Fibroblast of pulmonary artery (primary cell): ENCODE data around the gene CPZ.

Experiments
- DNase-seq: peaks from one replicate; pipeline ENCODE4 v3.0.0-alpha.2; 2010; ENCODE audit warnings: low read depth
- H3K4me3 ChIP-seq: replicated peaks from 2 replicates; pipeline ENCODE4 v1.5.1; 2011; ENCODE audit warnings: low read depth, mild to moderate bottlenecking, control low read depth, low read length, moderate library complexity
- TF ChIP-seq, protein P1 (sequence below): IDR thresholded peaks from 2 replicates; pipeline ENCODE4 v1.5.1; 2011; ENCODE audit warnings: mild to moderate bottlenecking, control low read depth, low read length, inconsistent platforms; ENCODE audit errors: missing control alignments

The CPZ gene

GRCh38 chr4:8560265-8561047, 32.1 kb upstream of the CPZ start:
- no peak for DNase-seq
- TF ChIP-seq, protein P1, sequence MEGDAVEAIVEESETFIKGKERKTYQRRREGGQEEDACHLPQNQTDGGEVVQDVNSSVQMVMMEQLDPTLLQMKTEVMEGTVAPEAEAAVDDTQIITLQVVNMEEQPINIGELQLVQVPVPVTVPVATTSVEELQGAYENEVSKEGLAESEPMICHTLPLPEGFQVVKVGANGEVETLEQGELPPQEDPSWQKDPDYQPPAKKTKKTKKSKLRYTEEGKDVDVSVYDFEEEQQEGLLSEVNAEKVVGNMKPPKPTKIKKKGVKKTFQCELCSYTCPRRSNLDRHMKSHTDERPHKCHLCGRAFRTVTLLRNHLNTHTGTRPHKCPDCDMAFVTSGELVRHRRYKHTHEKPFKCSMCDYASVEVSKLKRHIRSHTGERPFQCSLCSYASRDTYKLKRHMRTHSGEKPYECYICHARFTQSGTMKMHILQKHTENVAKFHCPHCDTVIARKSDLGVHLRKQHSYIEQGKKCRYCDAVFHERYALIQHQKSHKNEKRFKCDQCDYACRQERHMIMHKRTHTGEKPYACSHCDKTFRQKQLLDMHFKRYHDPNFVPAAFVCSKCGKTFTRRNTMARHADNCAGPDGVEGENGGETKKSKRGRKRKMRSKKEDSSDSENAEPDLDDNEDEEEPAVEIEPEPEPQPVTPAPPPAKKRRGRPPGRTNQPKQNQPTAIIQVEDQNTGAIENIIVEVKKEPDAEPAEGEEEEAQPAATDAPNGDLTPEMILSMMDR, result no peak
- no peak overlapping the region for H3K4me3 ChIP-seq

DNA sequence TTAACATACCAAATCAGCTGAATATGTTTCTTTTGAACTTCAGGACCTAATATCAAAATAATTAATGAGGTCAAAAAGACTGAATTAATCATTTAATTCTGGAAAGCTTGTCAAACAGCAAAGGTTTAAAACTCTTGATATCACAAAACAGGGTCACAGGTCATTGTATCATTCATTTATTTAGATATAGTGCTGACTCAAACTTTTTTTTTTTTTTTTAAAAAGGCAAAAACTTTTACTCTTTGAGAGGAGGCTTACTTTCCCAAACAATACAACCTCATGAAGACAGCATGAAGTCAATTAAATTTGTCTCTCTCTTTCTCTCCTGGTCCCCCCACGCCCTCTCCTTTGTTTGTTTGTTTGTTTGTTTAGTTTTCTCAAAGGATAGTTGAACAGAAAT, 28.0 kb upstream of the CPZ start:
- H3K4me3 ChIP-seq, result no peak overlapping the region
- TF ChIP-seq, protein P1, result no peak
- no peak for DNase-seq

DNA sequence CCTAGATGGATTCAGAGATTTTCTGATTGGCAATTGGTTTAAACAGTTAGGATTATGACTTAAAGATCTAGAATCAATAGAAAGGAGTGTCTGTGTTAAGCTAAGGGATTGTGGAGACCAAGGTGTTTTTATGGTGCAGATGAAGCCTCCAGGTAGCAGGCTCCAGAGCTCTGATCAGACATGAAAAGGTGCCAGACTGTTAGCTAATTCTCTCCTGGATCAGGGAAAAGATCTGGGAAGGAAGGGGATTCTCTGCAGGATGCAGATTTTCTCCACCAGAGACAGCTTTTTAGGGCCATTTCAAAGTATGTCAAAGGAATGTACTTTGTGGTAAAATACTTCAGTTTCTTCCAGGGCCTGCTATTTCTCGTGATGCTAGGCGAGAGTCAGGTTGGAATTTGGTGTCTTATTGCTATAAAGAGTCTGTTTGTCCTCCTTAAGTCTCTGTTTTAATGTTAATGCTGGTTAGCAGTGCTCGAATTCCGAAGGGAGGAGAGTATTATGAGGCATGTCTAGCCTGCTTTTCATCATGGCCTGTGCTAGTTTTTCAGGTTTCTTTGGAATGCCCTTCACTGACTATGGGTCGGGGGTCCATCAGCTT, 24.4 kb upstream of the CPZ start:
- TF ChIP-seq, protein P1, result no peak
- peak; percentile 5 for DNase-seq
- H3K4me3 ChIP-seq, result no peak overlapping the region

- DNase-seq, result no peak
- no peak overlapping the region for H3K4me3 ChIP-seq
- TF ChIP-seq, protein P1, result no peak
Measured at GRCh38 chr4:8570201-8570600, 22.4 kb upstream of the CPZ start.

DNA sequence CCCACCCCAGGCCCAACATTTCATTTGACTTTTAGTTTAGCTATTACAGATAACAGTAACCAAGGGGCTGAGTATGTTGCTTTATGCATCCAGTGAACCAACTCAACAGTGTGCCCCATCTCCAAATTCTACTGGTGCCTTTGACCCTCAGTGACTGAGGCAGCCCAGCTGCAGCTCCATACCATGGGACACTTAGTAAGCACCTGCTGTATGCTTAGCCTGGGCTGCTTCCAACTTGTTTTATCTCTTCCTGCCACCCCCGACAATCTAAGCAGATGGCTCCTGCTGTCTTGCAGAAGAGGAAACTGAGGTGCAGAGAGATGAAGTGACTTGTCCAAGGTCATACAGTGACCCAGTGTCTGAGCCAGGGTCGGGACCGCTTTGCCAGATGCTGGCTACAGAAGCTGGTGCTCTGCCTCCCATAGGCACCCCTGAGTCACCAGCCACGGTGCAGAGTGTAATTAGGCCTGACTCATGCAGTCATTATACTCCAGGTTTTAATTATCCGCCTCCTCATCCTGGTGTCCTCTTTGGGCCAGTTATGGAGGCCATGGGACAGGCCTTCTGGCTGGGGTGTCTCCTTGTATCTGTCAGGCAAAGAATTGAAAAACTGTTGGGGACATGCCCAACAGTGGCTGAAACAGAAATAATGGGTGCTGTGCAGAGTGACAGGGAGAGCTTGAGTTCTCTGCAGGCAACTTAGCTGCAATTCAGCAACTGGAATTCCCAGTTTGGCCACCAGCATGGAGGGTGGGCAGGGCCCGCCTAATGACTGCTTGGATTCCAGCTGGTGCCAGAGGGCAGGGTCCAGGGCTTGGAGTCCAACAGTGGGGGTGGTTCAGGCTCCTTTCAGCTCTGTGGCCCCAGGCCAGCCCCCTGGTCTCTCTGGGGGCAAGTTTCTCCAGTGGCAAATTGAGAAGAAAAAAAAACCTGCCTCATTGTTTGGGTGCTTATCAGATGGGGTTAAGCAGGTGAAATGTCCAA, 20.6 kb upstream of the CPZ start:
- TF ChIP-seq, protein P1, result no peak
- DNase-seq, result no peak

DNA sequence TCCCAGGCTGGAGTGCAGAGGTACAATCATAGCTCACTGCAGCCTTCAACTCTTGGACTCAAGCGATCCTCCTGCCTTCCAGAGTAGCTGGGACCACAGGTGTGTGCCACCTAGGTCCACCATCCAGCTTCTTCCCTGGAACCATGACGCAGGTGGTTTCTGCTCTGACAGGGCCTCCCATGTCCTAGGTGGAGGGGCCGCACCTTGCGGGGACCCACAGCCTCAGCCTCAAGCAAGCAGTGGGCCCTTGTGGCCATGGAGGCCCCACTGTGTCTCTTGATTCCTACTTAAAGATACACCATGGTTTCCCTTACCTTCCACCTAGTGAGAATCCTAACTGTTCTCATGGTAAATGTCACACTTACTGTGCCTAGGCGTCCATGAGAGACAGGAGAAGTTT, 19.3 kb upstream of the CPZ start:
- H3K4me3 ChIP-seq, result no peak overlapping the region
- DNase-seq, result no peak
- TF ChIP-seq, protein P1, result no peak

More for the DNA sequence above, 20.6 kb upstream of the CPZ start:
- no peak overlapping the region for H3K4me3 ChIP-seq
